HuH-7.5 (cell line): ENCODE data around the gene SAMD5.

Experiments used
- DNase-seq: peaks from one replicate; pipeline ENCODE4 v3.0.0; 2011; ENCODE audit warnings: low spot score

SAMD5 gene

DNA sequence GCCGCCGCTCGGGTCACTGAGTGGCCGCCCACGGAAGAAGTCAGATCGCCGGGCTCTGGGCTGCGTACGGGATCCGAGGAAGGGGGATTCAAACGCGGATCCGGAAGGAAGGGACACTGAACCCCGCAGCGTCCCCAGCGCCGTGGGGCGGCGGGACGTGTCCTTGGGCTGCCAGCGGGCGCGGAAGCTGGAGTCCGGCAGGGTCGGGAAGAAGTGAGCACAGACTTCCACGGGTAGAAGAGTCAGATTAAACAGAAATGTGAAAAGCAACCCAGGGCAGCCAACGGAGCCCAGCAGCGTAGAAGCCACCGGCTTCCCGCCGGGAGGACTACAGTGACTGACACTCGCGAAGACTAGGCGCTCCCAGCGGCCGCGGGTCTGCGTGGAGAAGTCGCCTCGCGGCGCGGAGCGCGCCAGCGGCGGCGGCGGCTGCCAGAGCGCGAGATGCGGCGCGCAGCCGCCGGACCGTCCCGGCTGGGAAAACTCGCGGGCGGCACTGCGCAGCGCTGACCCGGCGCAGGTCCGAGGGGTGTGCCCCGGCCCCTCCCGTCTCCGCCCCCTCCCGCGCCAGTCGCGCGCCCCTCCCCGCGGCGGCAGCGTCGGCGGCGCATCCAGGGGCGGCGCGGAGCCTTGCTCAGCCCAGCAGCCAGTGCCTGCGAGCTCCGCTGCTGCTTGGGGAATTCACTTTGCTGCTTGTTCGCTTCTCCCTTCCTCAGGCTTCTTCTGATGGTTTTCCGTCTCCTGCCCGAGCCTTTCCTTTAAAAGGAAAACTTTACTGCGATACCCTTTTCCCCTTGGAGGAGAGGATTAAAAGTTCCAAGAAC, at the start of gene SAMD5:
SAMD5 (plus strand) TSS at position 649 of the 824 bp plus-strand sequence. CDS start 239 bp downstream, outside the sequence.
- DNase-seq: peak; percentile 52

DNA sequence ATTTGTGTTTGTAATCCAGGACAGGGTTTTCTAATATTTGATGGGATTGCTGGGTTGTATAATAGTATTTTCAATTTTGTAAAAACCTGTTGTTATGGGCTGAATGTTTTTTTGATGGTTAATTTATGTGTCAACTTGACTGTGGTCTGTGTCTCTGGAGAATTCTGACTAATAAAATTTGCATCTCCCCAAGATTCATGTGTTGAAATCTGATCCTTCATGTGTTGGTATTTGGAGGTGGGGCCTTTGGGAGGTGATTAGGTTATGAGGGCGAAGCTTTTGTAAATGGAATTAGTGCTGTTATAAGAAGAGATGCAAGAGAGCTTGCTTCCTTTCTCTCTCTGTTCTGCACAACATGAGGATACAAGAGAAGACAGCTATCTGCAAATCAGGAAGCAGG, 48.7 kb upstream of the SAMD5 start:
- DNase-seq: no peak

DNA sequence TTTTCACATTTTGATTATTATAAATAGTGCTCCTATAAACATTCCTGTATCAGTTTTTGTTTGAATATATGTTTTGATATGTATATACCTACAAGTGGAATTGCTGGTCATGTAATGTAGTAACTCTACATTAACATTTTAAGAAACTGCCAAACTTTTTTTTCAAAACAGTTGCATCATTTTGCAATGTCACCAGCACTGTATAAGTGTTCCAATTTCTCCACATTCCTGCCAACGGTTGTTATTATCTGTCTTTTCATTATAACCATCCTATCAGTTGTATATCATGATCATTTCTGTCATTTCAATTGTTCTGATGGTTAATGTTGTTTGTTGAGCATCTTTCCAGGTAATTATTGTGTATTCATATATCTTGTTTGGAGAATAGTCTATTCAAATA, 44.8 kb upstream of the SAMD5 start:
- DNase-seq: no peak

DNA sequence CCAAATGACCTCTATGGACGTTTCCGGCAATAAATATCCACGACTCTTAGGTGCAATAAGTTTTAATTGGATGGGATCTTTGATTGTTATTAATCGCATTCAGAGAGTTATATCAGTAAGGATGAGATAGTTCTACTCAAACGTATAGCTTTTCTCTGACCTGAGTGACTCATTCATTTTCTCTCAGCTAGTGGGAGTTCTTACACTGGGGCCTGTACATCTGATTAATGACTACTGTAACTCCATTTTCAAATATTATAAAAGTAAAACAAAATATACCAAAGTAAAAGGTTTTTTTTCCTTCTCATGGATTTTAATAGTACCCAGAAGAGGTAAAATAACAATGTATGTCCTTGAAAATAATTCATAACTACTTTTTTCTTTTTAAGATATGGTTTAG, 41.1 kb upstream of the SAMD5 start:
- DNase-seq: no peak

DNA sequence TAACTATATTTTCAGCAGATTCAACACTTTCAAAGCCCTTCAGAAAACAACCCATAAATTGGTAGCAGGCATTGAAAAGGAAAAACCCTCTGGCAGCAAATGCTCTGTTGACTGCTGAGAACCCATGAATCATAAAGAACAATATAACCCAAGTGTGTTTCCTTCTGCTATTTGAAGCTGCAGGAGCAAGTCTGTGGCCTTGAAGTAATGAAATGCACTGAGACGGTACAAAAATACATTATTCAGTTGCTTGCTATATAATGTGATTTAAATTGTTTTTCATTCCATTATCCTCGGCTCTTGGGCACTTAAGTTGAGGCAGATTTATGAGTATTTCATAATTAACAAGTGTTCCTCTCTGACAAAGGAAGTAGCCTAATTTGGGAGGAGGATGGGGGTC, 40.6 kb upstream of the SAMD5 start:
- no peak for DNase-seq

DNA sequence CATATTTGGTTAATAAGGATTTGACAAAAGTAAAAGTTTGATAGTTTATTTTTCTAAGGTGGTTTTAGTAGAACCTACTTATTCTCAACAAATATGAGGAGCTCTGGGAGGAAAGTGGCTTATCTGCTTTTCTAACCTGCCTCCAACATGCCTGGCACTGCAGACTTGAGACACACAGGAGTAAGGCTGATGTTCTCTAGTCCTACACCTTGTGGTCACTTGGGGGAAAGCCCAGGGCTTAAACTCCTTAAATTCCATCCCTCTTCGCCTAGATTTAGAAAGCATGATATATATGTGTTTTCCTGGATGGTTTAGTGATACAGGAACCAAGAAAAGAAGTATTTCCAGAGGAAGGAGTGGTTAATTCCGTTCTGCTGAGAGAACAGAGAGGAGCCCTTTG, 39.9 kb upstream of the SAMD5 start:
- no peak for DNase-seq

DNA sequence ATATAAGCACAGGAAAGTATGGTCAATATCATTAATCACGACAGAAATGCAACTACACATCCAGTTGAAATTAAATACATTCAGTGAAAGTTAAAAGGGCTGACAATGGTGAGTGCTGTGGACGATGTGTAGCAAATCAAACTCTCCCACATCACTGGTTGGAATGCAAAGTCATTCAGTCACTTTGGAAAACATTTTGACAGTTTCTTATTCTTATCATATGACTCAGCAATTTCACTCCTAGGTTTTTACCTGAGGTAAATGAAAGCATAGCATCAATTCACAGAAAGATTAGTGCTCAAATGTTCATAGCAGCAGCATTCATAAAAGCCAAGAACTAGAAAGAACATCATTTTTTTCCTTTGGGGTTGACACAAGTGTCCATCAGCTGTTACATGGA, 28.6 kb upstream of the SAMD5 start:
- no peak for DNase-seq

DNA sequence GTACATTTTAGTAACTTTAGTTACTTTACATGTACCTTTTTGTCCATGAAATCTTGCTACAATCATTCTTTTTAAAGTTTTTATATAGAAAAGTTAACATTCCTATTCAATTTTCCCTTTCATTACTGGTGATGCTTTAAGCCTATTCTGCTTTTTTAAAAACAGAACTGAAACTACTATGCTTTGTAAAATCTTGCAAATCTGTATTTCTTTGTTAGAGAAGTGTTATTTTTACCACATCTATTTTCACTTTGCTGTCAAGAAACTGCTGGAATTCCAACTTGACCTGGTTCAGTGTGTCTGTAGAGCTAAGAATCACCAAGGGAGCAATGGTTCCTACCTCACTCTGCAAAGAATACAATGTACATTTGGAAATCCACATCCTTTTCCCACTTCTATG, 21.8 kb upstream of the SAMD5 start:
- no peak for DNase-seq

DNA sequence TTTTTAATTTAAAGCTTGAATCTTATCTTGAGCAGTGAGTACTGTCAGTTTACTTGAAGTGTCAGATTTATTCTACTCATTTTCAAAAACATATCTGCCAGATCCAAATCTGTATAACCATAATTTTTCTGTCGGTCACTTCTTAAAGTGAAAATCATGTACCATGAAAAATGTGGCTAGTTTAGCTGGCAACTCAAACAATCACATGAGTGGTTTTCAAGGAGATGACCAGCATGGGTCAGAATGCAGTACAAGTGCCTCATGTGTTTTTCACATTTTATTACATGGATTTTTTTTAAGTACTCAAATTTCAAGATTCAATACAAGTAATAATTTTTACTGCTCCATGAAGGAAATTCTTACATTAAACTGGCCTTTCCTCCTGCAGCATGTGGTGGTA, 11.0 kb upstream of the SAMD5 start:
- DNase-seq: no peak

DNA sequence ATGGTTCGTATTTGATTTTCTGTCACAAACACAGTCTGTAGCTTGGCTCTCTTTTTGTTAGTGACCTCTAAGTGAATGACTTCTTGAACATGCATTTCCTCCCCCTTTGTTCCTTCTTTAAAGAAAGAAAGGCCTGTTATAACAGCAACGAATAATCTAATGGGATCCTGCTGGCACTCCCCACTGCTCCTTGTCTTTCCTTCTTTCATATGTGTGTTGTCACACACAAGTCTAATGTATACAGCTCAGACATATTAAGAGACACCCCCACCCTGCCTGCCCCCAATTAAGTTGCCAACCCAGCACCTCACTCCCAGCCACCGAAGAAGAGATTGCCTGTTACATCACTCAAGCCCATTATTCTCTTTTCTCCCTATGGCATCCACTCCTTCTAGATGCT, 4.9 kb upstream of the SAMD5 start:
- DNase-seq: no peak

DNA sequence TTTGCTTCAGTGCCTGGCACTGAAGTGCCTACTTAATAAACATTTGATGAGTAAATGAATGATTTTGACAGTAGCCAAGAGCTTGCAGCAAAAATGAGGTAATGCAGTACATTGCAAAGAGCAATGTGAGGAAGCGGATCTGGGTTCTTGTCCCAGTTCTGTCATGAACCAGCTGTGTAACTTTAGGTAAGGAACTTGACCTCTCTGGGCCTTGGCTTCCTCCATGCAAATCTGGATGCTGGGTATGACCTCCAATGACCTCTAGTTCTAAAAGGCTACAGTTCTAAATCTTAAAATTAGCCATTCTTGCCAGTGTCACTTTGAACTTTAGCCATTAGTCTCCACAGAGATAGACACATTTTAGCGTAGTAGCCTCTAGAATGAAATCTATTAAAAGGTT, 3.6 kb upstream of the SAMD5 start:
- DNase-seq: no peak

DNA sequence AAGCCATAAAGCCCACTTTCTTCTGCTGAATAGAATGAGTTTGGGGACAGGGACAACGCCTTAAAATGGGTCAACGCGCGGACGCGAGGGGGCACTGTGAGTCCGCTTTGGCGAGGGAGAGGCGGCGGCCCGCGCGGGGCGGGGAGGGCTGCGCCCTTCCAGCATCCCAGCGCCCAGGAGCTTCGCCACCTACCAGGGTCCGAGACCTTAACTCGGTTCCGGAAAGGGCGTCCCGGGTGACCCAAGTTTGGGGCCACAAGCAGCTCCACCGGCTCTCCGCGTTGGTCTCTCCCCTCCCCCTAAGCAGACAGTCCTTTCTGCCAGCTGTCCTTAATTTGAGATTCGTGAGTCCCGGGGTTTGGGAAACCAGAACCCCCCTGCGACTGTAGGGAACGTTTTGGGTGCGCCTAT, 1.8 kb upstream of the SAMD5 start:
- DNase-seq: peak; percentile 58

DNA sequence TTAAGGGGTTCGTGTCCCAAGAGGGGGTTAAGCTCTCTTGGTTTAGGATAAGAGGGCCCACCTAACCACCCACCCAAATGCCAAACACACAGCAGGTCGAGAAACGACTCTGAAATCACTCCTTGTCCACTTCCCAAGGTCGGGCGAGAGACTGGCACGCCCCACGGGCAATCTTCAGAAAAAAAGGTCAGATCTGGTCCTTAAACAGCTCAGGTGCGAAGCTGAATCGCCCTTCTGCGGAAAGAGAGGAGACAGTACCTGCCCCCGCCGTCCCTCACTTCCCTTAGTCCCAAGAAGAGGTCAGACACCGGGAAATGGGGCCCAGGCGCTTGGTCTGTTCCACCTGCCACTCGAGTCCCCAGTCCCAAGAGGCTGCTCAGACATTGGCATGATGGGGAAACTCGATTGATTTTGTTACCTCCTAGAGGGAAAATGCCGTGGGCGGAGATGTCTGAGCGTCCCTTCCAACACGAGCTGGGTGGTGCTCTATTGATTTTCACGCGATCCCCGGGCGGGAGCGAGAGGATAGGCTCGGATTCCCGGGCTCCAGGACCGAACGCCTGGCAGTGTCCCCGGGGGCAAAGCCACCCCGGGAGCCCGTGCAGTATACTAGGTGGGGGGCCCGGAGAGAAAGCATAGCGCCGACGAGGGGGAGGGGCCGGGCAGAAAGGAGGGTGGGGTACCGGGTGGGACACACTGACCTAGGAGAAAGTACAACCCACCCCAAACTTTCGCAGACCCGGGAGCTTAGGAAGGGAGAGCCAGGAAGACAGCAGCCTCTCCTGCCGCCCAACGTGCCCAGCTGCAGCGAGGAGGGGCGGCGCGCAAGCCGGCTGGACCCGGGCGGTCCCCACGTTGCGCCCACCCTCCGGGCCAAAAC, 1.1 kb upstream of the SAMD5 start:
- DNase-seq: peak; percentile 30

DNA sequence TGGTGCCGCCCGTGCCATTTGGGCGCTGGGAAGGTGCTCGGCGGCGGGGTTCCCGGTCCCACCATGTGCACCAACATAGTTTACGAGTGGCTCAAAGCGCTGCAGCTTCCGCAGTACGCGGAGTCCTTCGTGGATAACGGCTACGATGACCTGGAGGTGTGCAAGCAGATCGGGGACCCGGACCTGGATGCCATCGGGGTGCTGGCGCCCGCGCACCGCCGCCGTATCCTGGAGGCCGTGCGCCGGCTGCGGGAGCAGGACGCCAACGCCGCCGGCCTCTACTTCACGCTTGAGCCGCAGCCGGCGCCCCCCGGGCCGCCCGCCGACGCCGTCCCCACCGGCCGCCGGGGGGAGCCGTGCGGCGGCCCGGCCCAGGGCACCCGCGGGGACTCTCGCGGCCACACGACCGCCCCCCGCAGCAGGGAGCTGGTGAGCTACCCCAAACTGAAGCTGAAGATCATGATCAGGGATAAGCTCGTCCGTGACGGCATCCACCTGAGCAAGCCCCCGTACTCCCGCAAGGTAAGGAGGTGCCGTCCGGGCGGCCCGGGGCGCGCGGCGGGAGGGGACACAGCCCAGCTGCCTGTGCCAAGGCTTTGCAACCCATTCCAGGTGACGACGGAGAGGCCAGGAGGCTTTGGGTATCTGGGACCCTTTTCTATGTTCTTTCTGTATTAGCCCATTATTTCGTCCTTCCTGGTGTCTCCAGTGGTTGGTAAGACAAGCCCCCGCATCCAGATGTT, 547 bp downstream of the SAMD5 start:
- DNase-seq: no peak

DNA sequence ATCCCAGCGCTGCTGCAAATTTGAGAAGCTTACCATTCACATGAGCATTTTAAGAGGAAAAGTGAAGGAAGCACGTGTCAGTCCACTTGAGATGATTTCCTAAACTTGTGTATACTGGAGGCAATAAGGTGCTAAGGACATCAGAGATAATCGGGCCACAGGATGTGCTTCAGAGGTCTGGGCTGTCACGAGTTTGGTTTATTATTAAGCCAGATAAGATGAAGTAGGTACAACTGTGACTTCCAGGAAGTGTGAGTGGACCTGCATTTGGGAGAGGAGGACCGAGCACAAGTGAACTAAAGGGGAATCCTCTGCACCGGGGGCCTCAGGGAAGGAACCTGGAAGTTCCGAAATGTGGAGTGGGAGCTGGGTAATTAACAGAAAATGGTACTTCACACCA, 1.4 kb downstream of the SAMD5 start:
- no peak for DNase-seq

DNA sequence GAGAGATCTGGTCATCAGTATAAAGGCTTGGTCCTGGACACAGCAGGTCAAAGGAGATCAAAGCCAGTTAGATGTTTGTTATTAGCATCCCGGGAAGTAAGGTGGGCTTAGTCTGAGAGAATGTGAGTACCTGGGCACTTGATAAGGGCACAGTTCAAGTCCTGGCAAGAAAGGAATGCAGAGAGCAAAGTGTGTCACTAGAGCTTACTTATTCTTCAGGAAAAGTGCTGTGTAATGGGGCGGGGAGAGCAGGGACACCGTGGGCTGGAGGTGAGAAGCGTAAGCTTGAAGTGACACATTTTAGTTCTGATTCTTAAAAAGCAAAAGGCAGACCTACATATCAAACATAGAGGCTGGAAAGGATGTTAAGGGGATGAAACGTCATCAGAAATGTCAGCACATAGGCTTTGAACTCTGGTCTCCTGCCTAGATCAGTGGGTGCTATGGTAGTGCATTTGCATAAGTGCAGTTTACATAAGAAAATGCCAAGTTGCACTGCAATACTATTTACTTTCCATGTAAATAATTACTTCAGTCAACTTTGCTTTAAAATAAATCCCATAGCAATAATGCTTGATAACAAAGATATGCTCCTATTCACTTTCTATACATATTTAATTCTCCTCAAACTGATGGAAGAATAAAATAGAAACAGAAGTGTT, 2.6 kb downstream of the SAMD5 start:
- no peak for DNase-seq

DNA sequence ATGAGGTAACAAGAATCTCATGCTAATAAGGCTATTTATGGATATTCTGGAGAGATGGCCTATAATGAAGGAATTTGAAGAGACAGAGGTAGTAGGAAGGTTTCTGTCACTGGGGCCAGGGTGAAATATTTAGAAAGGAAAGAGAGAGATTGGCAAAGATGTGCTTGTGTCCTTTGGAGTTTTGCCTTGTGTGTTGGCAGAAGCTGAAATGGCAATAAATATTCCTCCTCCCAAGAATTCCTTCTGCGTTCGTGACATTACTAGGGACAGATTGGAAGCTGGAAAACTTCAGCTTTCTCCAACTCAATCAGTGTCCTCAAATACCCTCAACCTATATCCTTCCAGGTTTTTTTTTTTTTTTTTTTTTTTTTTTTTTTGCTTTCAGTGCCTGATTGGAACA, 6.3 kb downstream of the SAMD5 start:
- no peak for DNase-seq

DNA sequence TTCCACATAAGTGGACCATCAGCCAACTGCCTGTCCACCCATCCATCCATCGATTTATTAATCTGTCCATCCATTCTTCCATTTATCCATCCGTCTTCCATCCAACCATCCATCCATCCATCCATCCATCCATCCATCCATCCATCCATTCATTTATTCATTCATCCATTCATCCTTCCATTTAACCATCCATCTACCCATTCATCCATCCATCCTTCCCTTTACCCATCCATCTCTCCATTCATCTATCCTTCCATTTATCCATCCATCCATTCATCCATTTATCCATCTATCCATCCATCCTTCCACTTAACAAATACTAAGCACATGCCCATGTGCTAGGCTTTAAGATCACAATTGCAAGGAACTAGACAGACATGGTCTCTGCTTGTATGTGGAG, 6.8 kb downstream of the SAMD5 start:
- no peak for DNase-seq

DNA sequence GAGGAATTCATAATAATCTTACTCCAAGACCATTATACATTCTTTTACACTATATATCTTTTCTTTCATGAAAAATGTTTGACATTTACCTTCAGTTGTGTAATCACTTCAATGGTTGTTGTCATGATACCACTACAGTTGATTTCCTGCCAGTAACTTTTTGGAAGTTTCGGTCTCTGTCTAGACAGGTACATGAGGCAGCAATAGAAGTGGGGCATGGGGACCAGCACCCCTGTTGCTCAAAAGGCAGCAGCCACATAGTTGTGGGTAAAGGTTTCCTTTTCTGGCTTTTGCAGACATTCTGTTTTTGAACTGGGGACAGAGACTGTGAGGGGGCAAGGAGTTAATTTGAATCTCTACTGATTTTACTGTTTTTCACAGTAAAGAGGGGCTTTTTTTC, 14.1 kb downstream of the SAMD5 start:
- DNase-seq: no peak

DNA sequence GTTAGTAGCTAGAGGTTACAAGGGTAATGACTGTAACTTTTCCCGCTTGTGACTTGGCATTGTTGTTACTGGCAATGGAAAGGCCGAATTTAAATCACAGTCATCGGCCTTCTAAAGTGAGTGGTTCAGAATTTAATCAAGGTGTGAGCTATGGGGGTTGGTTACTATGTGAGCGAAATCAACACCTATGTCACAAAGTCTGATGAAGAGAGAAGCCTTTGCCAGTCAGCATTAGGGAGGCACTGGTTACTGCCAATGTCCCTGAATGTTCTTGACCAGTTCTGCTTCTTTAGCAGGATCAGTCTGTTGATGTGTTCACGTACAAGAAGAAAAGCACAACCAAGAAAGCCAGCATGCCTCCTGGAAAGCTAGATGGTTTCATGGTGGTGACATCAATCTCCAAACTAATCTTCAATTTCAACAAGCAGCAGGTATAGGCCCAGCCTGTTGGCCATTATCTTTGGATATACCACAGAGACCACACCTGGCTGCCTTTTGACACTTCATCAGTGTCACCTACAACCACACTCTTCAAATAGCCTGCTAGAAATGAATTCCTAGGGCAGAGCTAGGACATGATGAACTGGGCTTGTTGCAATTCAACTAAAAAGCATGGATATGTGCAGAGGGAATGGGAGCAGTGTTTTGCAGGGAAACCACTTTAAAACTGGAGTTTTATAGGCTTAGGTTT, 17.2 kb downstream of the SAMD5 start:
- DNase-seq: no peak

DNA sequence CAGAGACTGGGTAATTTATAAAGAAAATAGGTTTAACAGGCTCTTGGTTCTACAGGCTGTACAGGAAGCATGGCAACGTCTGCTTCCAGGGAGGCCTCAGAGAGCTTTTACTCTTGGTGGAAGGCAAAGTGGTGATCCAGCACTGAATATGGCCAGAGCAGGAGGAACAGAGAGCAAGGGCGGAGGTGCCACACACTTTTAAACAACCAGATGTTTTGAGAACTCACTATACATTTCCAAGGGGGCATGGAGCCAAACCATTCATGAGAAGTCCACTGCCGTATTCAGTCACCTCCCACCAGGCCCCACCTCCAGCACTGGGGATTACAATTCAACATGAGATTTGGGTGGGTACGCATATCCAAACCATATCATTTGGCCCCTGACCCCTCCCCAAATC, 18.7 kb downstream of the SAMD5 start:
- no peak for DNase-seq
